ENCODE measurements around the gene CBLC. TPM values are rescaled to one million over a fixed set of nuclear protein-coding genes. Genes with fewer than 3 reads are reported as not detected.

Gene CBLC
- total RNA-seq, 1 donor from 2014 or later: 2.3 TPM

DNA sequence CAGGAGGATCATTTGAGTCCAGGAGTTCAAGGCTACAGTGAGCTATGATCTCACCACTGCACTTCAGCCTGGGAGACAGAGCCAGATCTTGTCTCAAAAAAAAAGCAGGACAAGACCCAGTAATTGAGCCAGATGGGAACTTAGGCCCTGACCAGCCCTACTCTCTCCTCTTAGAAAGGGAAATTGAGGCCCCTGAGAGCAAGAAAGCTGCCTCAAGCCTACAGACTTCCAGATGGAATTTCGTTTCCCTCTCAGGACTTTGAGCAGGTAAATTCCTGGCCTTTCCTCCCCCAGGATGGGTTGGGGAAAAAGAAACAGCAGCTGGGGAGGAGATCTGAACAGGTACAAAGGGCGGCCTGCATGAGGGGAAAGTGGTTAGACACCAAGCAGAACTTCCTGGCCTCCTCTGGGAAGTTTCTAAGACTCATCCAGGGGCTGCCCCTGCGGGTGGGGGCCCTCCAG is 32.8 kb upstream of the CBLC start:
- TF ChIP-seq, protein P1, sequence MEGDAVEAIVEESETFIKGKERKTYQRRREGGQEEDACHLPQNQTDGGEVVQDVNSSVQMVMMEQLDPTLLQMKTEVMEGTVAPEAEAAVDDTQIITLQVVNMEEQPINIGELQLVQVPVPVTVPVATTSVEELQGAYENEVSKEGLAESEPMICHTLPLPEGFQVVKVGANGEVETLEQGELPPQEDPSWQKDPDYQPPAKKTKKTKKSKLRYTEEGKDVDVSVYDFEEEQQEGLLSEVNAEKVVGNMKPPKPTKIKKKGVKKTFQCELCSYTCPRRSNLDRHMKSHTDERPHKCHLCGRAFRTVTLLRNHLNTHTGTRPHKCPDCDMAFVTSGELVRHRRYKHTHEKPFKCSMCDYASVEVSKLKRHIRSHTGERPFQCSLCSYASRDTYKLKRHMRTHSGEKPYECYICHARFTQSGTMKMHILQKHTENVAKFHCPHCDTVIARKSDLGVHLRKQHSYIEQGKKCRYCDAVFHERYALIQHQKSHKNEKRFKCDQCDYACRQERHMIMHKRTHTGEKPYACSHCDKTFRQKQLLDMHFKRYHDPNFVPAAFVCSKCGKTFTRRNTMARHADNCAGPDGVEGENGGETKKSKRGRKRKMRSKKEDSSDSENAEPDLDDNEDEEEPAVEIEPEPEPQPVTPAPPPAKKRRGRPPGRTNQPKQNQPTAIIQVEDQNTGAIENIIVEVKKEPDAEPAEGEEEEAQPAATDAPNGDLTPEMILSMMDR (IDR thresholded peaks at IDR 0.05): no peak
- no peak for ATAC-seq
- peak overlapping the region; percentile 79 for H3K27ac ChIP-seq
- H3K4me1 ChIP-seq: peaks cover 84% of the 10 kb centered on the region
- no peak for DNase-seq
- H3K4me3 ChIP-seq: no peak overlapping the region
- no peaks in the 10 kb centered on the region for H3K27me3 ChIP-seq (ENCODE audit: low read depth)
- intact Hi-C loops (cut with DNase I): no loop called here
- H3K36me3 ChIP-seq: no peaks in the 10 kb centered on the region
- H3K9me3 ChIP-seq: no peaks in the 10 kb centered on the region

DNA sequence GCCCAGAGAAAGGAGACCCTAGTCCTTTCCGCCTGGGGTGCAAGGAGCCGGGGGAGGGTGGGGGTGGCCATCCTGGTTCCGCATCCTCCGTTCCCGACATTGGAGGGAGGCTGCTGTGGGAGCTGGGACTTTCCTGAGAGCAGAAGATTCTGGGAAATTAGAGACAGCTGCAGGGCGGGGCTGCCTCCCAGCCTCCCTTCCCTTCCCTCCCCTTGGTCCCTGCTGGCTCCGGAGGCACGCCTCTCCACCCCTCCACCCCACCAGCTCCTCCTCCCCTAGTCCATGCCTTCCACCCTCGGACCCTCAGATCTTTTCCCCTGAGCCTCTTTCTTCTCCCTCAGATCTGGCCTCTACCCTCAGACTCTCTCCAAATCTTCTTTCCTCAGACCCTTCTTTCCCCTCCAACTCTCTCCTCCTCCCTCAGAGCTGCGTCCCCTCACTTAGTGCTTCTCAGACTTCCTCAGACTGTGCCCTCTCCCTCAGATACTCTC is 32.3 kb upstream of the CBLC start:
- H3K36me3 ChIP-seq: no peaks in the 10 kb centered on the region
- no peak overlapping the region for H3K4me3 ChIP-seq
- no peak for DNase-seq
- H3K9me3 ChIP-seq: no peaks in the 10 kb centered on the region
- peaks cover 85% of the 10 kb centered on the region for H3K4me1 ChIP-seq
- peak; percentile 2 to 16 for ATAC-seq
- intact Hi-C loops (cut with DNase I): no loop called here
- H3K27me3 ChIP-seq (ENCODE audit: low read depth): no peaks in the 10 kb centered on the region
- TF ChIP-seq, protein P1 (IDR thresholded peaks at IDR 0.05): no peak
- peak overlapping the region; percentile 79 for H3K27ac ChIP-seq

DNA sequence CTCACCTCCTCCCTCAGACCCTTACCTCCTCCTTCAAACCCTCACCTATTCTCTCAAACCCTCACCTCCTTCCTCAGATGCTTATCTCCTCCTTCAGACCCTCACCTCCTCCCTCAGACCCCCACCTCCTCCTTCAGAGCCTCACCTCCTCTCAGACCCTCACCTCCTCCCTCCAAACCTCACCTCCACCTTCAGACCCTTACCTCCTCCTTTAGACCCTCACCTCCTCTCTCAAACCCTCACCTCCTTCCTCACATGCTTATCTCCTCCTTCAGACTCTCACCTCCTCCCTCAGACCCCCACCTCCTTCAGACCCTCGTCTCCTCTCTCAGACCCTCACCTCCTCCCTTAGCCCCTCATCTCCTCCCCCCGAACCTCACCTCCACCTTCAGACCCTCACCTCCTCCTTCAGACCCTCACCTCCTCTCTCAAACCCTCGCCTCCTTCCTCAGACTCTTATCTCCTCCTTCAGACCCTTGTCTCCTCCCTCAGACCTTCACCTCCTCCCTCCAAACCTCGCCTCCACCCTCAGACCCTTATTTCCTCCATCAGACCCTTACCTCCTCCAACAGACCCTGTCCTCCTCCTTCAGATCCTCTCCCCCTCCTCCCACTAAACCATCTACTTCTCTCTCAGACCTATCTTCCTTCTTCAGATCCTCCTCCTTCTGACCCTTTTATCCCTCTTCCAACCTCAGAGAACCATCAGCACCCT is 31.6 kb upstream of the CBLC start:
- Histone ChIP-seq H3K27me3 (ENCODE audit: low read depth) (no peaks in the 10 kb centered on the region), H3K36me3 (peaks cover 2% of the 10 kb centered on the region), H3K4me1 (peaks cover 85% of the 10 kb centered on the region), H3K9me3 (no peaks in the 10 kb centered on the region), H3K4me3 (no peak overlapping the region), H3K27ac (peak overlapping the region; percentile 92)
- intact Hi-C loops (cut with DNase I): no loop called here
- TF ChIP-seq, protein P1 (IDR thresholded peaks at IDR 0.05): no peak
- no peak for ATAC-seq
- DNase-seq: no peak

DNA sequence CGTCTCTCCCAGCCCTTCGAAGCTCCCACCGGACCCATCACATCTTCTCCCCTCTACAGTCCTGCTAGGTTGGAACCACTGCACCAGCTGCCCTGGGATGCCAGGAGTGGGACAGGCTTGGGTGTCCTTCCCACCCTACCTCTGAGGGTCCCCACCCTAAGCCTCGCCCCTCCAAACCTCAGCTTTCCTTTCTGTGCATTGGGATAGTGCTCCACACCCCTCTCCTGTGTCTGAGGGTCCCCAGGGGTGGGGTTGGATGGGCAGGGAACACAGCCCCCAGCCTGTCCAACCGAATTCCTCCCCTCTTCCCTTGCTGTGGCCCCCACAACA is 31.1 kb upstream of the CBLC start:
- TF ChIP-seq, protein P1 (IDR thresholded peaks at IDR 0.05): no peak
- ATAC-seq: no peak
- Histone ChIP-seq H3K4me1 (peaks cover 85% of the 10 kb centered on the region), H3K4me3 (no peak overlapping the region), H3K9me3 (no peaks in the 10 kb centered on the region), H3K27me3 (ENCODE audit: low read depth) (no peaks in the 10 kb centered on the region), H3K36me3 (peaks cover 7% of the 10 kb centered on the region), H3K27ac (peak overlapping the region; percentile 92)
- intact Hi-C loops (cut with DNase I): no loop called here
- no peak for DNase-seq

DNA sequence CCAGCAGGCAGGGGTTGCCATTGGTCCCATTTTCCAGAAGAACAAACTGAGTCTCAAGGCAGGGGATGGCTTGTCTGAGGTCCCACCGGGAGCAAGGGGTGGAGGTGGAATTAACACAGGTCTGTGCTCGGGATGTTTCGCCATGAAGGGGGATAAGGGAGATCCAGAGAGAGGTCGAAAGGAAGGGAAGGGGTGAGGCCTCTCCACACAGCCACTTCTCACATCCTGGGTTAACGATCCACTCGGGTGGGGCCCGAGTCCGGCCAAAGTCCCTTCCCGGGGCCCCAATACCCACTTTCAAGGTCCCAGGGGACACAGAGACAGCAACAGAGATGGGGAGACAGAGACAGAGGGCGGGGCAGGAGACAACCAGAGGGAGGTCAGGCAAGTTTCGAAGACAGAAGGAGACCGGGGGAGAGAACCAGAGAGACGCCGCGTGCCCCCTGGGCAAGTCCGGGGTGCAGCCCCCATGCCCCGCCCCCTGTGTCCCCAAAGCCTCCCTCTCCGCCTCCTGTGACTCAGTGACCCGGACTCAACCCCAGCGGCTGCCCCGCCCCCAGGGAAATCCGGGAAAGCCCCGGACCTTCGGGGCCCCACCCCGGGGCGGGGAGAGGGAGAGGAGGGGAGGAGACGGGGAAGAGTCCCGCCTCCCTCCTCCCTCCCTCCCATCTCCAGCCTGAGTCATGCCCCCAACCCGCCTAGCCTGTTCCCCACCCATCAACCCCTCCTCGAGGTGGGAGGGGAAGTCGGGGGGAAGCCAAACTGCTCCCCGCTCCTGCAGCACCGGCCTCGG is 30.5 kb upstream of the CBLC start:
- H3K27me3 ChIP-seq (ENCODE audit: low read depth): no peaks in the 10 kb centered on the region
- peak; percentile 92 for DNase-seq
- peak overlapping the region; percentile 92 for H3K27ac ChIP-seq
- peaks cover 12% of the 10 kb centered on the region for H3K36me3 ChIP-seq
- TF ChIP-seq, protein P1 (IDR thresholded peaks at IDR 0.05): no peak
- intact Hi-C loops (cut with DNase I): no loop called here
- peak; percentile 92 to 95 for ATAC-seq
- peak overlapping the region; percentile 69 for H3K4me3 ChIP-seq
- no peaks in the 10 kb centered on the region for H3K9me3 ChIP-seq
- peaks cover 85% of the 10 kb centered on the region for H3K4me1 ChIP-seq
